Activated naive CD8-positive, alpha-beta T cell treated with anti-CD3 and anti-CD28 coated beads, Interleukin-2, amount 50 U/mL, for 16 hours (primary cell): ENCODE data around the gene CDH3.

ENCODE experiments used
- DNase-seq: peaks from one replicate; pipeline ENCODE4 v3.0.0-alpha.2; 2020; ENCODE audit warnings: low read depth, low spot score

The CDH3 gene

DNA sequence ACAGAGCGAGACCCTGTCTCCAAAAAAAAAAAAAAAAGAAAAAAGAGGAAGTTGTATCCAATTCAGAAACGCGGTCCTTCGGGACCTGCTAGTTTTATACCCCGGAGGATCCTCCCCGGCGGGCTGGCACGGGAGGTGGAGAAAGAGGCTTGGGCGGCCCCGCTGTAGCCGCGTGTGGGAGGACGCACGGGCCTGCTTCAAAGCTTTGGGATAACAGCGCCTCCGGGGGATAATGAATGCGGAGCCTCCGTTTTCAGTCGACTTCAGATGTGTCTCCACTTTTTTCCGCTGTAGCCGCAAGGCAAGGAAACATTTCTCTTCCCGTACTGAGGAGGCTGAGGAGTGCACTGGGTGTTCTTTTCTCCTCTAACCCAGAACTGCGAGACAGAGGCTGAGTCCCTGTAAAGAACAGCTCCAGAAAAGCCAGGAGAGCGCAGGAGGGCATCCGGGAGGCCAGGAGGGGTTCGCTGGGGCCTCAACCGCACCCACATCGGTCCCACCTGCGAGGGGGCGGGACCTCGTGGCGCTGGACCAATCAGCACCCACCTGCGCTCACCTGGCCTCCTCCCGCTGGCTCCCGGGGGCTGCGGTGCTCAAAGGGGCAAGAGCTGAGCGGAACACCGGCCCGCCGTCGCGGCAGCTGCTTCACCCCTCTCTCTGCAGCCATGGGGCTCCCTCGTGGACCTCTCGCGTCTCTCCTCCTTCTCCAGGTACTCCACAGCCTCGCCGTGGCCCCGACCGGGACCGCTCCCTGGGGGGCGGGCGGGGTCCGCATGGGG, at the start of gene CDH3:
TSS of gene CDH3 (plus strand) at position 596 of the 779 bp plus-strand sequence. CDS start at position 666, 70 bp downstream.
- DNase-seq = no peak

DNA sequence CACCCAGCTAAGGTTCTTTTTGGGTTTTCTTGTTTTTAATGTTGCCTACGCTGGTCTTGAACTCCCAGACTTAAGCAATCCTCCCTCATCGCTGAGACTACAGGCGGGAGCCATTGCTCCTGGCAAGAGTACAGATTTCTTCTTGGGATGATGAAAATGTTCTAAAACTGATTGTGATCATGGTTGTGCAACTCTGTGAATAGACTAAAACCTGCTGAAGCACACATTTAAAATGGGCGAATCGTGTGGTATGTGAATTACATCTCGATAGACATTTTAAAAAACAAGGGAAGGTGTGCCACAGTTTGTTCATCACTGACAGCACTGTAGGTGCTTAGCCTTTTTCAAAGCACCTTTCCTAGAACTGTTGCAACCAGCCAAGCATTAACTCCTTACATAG, 48.8 kb upstream of the CDH3 start:
- no peak for DNase-seq

DNA sequence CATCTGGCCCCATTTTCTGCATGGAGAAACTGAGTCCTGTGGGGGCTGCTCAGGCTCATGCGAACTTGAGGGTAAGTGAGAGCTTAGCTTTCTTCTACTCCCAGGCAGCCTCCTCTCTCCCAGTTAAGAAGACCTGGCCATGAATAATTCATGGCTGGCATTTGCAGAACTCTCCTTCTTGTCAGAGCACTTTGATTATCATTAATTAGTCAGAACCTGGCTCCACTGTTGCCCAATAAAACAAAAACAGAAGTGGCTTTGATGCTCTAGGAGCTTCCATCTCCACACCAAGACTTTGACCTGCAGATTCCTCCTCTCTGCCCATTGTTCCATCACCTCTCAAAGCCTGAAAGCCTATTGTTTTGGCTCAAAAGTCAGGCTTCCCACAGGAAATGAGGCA, 45.5 kb upstream of the CDH3 start:
- no peak for DNase-seq

DNA sequence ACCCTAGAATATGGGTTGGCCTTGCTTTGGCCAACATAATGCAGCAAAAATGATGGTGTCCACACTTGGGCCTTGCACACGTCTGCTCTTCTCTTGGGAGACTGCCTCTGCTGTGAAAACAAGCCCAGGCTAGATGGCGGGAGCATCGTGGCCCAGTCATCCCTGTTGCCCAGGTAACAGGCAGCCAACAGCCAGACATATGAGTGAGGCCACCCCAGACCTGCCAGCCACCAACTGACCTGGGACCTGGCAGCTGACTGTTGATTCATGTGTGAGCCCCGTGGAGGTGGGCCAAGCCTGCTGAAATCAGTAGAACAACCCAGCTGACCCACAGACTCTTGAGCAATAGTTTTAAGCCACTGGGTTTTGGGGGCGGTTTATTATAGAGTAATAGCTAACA, 39.4 kb upstream of the CDH3 start:
- DNase-seq = no peak

DNA sequence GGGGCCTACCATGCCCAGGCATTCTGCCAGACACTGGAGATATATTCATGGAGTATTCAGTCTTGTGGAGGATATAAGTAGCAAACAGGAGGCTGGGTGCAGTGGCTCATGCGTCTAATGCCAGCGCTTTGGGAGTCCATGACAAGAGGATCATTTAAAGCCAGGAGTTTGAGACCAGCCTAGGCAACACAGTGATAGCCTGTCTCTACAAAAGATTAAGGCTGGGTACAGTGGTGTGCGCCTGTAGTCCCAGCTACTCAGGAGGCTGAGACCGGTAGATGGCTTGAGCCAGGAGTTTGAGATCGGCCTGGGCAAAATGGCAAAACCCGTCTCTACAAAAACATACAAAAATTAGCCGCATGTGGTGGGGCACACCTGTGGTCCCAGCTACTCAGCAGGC, 37.7 kb upstream of the CDH3 start:
- no peak for DNase-seq

DNA sequence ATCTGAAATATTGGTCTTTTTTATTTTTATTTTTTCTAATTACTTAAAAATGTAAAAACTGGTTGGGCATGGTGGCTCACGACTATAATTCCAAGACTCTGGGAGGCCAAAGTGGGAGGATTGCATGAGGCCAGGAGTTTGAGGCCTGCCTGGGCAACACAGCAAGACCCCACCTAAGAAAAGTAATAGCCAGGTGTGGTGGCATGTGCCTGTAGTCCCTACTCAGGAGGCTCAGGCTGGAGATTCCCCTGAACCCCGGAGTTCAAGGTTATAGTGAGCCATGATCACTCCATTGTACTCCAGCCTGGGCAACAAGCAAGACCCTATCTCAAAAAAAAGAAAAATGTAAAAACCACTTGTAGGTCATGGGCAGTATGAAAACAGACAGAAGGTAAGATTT, 36.8 kb upstream of the CDH3 start:
- no peak for DNase-seq

DNA sequence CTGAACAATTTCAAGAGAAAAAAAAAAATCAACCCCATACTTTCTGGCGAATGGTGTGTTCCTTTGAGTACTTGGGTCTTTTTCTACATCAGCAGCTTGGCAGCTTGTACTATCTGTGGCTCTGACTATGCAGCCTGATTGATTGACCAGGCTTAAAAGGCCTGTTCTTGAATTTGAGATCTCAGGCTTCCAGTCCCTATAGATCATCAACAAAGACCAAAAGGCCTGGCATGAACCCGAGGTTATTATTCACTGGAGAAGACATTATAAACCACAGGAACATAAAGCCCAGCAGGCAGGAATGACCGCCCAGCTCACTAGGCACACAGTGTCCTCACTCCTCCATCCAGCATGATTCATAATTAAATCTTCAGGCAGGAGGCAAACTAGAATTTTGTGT, 32.1 kb upstream of the CDH3 start:
- no peak for DNase-seq

DNA sequence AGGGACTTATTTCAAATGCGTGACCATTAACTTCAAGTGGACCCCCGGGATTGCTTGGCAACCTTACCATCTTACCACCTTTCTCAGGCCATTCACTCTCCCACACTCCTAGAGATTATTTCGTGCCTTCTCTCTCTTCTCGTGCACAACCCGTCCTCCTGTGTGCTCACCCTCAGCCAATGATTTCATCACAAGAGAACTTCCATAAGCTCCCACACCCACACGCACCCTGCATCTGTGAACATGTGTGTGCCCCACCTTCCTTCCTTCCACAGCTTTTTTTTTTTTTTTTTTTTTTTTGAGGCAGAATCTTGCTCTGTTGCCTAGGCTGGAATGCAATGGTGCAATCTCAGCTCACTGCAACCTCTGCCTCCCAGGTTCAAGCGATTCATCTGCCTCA, 27.4 kb upstream of the CDH3 start:
- DNase-seq = no peak

DNA sequence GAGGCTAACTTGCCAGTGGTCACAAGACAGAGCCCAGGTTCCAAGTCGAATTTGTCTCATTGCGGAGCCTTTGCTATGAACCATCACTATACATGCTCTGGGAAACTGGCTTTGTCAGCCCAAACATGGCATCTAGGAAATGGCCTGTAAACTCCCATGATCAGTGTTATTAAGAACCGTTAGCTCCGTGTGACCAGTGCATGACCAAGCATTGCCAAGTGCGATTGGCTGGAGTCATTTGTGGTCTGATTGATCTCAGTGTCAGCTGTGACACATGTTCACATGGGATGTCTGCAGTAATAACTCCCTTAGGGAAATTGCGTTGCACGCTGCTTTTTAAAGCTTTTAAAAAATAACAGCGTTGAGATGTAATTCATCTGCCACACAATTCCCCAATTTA, 18.6 kb upstream of the CDH3 start:
- no peak for DNase-seq

DNA sequence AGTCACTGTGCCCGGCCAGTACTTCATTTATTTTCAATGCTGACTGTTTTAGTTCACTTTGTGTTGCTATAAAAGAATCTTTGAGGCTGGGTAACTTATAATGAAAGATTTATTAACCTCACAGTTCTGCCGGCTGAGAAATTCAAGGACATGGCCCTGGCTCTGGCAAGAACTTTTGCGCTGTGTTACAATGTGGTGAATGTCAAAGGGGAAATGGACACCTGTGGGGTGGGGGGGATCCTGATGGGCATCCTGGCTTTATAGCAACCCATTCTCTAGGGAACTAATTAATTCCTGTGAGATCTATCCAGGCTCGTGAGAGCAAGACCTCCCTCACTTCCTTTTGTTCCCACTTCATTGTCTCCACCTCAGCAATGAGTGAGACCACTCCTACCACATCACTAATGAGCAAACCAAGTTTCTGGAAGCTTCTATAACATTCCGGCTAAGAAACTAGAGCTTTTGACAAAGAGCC, 17.1 kb upstream of the CDH3 start:
- no peak for DNase-seq

DNA sequence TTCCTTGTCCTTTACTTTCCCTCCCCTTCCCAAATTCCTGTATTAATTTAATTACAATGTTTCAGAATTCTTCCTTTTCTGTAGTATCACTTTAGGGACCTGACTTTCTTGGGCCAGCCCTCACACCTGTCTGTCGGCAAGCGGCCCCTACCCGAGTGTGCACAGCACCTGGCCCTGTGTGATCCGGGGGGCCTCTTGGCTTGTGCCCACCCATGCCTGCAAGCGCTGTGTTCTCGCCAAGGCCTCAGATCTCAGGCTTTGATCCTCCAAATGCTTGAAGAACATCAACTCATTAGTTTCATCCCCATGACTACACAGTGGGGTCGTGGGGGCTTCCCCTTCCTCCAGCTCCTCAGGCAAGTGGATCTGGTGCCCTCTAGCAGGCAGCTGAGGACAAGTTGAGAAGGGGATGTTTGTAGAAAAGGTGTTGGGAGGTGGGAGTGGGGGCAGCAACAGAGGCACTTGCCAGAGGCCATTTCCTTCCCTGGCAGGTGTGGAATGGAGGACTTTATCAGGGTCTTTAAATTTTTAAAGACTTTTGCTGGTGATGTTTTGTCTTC, 15.7 kb upstream of the CDH3 start:
- no peak for DNase-seq

DNA sequence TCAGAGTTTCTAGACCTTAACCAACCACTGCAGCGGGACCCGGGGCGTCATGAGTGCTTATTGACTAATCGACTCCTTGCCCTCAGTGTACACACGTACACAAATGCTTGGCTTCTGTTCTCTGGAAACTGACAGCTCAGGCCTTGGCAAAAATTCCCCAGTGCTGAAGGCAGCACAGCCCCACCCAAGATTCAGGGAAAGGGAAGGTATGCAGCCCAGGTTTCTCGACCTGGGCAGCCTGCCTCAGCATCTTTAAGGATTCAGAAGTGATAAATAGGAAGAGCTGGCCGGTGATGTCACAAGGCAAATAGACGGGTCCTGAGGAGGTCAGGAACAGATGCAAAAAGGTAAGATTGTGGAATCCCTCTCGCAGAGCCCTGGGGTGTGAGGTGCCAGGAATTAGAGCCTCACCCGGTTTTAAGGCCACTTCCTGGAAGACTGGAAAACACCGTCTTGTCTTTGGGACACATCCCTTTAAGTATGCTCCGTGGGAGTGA, 9.0 kb upstream of the CDH3 start:
- no peak for DNase-seq

DNA sequence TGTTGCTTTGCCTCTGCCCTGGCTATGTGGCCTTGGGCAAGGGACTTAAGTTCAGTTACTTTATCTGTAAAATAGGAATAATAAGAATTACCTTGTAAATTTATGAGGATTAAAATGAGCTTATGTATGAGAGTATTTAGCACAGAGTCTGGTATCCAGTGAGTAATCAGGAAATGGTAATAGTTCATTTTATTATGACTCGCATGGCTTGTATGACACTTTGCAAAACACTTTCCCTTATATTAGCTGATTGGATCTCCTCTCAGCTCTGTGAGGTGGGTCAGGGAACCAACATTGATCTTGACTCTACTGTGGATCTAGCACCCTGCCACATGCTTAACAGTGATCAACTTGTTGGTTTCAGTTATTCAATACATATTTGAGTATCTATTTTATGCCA, 8.3 kb upstream of the CDH3 start:
- DNase-seq = no peak

DNA sequence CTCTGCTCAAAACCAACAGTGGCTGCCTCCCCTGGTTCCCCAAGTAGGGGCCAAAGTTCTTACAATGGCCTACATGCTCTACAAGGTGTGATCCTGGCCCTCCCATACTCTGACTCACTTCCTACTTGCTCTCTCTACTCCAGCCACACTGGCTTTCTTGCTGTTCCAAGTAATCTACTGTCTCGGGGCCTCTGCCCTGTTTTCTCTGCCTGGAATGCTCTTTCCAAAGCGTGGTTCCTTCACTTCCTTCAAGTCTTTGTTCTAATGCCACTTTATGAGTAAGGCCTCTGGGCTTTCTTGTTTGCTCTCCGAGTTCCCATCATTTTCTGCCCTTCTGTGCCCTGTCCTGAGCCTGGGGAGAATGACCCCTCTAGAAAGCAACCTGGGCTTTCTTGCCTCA, 4.1 kb upstream of the CDH3 start:
- no peak for DNase-seq

DNA sequence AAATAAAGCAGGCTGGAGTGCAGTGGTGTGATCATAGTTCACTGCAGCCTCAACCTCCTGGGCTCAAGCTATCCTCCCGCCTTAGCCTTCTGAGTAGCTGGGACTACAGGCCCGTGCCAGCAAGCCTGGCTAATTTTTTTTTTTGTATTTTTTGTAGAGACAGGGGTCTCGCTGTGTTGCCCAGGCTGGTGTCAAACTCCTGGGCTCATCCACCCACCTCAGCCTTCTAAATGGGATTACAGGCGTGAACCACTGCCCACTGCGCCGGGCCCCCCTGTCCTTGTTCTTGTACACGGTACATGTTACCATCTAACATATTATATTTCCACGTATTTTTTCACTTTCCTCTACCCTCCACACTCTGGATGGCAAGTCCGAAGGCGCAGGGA, 3.1 kb upstream of the CDH3 start:
- DNase-seq = no peak

DNA sequence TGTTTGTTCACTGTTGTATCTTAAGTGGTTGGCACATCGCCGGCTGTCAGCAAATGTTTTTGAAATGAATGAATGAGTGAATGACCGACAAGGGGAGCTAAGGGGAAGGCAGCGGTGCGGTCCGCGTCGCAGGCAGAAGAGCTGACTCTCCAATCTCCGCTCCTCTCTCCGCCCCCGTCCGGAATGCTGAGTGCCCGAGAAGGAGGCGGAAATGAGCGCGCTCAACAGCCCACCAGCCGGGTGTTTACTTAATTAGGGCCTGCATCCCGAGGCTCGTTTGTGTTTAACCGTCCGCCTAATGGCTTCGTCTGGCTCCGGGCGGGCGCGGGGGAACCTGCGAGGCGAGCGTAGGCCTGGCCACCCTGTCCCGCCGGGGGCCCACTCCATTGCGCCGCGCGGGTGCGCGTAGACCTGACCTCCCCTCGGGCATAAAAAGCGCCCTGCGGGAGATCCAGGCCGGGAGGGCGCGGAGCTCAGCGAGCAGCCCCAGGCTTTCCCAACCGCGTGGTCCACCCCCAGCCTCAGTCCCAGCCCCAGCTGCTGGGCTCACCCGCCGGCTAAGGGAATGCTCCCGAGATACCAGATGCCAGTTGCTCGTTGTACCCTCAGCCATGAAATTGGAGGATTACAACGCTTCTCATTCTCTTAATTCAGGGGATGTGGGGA, 2.5 kb upstream of the CDH3 start:
- no peak for DNase-seq

DNA sequence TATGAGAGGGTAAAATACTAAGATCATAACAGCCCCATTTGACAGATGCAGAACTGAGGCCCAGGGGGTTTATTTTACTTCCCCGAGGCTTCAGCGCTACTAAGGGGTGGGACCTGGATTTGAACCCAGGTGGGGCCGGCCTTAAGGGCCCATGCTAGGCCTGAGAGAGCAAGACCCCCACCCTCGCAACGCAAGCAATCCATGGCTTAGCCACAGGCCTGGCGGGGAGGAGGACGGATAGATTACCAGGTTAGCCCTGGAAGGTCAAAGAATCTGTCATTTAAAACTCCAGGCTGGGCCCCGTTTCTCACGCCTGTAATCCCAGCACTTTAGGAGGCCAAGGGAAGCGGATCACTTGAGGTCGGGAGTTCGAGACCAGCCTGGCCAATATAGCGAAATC, 1.9 kb upstream of the CDH3 start:
- no peak for DNase-seq

DNA sequence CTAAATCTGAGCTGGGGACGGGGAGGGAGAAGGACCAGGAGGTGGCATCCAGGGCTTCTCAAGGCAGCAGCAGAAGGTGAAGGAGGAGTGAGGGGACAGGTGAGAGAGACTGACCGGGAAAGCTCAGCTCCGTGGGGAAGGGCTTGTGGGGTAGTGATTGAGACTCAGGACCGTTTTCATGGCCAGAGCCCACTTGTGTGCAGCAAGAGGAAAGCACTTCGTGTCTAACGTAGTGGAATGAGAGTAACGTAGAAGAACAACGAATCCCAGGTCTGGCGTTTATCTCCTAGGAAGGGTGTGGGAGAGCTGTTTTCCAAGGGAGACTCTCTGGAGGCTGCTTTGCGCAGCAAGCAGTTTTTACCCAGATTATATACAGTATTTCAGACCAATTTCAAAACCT, 1.3 kb upstream of the CDH3 start:
- DNase-seq = no peak

DNA sequence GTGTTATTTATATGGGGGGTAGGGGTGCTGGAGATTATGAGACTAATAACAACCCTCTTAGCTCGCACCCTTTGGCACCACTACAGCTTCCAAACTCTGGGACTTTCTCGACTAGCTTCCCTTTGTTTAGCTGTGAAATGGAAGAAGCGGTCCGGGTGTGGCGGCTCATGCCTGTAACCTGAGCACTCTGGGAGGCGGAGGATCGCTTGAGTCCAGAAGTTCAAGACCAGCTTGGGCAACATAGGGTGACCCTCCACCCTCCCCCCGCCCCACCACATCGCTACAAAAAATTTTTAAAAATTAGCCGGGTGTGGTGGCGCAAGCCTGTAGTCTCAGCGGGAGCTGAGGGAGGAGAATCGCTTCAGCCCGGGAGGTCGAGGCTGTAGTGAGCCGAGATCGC, 814 bp upstream of the CDH3 start:
- no peak for DNase-seq

DNA sequence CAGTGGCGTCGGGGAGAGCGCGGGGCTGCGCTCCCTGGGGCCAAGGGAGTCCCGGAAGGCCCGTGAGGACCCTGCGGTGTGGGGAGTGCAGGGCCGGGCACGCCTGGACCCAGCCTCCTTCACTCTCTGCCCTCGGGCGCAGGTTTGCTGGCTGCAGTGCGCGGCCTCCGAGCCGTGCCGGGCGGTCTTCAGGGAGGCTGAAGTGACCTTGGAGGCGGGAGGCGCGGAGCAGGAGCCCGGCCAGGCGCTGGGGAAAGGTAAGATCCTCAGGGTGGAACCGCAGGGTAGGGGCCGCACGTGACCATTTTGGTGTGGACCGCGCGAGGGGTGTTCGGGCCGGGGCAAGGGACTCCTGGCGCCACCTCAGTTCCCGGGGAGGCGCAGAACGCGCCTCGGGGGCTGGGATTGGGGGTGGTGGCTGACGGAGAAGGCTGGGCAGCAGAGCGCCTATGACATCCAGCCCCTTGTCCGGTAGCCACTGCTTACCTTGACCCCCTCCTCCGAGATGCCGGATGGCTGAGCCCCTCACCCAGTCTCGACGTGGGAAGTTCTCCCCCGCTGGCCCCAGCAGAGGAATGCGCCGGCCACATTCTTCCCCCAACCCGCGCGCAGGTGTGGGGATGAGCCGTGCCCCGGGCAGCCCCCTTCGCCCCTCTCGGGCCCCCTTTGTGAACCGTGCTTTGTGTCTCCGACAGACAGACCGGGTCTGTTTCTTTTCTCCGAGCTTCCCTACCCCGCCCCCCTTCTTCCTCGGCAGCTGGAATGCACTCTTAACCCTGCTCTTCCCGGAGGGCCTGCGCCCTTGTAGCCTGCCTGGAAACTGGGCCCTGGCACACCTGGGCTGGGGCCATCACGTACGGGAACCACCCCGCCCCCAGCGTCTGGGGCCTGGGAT, 631 bp downstream of the CDH3 start:
- DNase-seq = no peak

DNA sequence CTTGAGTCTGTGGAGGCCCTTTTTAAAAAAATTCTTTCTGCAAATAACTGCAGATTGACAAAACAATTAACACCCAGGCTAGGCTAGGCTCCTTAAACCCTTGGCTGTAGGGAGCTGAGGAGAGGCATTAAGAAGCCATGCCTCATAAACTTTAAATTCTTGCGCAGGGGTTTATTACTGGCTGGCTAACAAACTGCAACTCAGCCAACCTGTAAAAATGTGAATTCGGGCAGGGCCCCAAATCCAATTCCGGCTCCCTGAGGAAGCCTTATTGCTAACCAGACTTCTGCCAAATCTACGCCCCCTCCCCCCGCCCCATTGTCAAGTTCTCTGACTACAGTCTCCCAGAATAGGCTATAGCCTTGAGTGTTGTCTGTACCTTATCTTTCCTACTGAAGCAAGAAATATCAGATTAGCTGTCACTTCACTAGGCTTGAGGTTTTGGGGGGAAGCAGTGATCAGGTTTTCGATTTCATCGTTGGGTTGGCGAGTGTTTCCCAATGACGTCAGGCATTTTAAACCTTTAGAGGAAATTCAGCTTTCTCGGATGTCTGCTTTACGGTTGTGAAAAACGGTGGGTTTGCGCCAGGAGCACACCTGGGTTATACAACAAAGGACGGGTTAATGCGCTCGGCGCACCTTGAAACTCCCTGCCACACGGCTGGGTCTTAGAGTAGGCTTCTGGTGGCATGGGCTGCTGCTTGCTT, 2.0 kb downstream of the CDH3 start:
- DNase-seq = no peak
